ENCODE measurements around the gene DDHD1. TPM values are rescaled to one million over a fixed set of nuclear protein-coding genes. Genes with fewer than 3 reads are reported as not detected.

Gene DDHD1
- polyA plus RNA-seq, 1 donor (not counting 4 experiments of a cell fraction or from before 2014, with no cell fraction given) = 10.4 TPM

DNA sequence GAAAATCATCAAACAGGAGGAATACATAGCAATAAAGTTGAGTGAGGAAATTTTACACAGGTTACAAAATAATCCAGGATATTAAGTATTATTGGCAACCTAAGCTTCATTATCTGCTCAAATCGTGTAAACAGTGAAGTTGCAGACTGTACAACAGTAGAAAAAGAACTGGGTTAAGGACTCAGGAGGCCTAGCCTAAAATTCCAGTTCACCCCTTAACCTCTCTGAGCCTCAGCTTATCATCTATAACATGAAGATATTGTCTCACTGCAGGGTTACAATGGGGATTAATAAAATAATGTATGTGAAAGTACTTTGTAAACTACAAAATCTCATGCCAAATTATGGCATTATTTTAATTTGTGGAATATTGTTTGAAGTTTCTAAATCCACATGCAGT, 26.0 kb downstream of the DDHD1 start:
- no peak overlapping the region for H3K4me2 ChIP-seq (ENCODE audit: control insufficient read depth, extremely low read depth, insufficient read depth, low read depth, low read length)
- TF ChIP-seq, protein P1, sequence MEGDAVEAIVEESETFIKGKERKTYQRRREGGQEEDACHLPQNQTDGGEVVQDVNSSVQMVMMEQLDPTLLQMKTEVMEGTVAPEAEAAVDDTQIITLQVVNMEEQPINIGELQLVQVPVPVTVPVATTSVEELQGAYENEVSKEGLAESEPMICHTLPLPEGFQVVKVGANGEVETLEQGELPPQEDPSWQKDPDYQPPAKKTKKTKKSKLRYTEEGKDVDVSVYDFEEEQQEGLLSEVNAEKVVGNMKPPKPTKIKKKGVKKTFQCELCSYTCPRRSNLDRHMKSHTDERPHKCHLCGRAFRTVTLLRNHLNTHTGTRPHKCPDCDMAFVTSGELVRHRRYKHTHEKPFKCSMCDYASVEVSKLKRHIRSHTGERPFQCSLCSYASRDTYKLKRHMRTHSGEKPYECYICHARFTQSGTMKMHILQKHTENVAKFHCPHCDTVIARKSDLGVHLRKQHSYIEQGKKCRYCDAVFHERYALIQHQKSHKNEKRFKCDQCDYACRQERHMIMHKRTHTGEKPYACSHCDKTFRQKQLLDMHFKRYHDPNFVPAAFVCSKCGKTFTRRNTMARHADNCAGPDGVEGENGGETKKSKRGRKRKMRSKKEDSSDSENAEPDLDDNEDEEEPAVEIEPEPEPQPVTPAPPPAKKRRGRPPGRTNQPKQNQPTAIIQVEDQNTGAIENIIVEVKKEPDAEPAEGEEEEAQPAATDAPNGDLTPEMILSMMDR (optimal IDR thresholded peaks at IDR 0.05 in 1 of 3, IDR thresholded peaks at IDR 0.05 in 1 of 3, conservative IDR thresholded peaks at IDR 0.05 in 1 of 3; ENCODE audit: extremely low read depth in 1 of 3, insufficient read depth in 2 of 3, low read length in 3 of 3) = no peak
- TF ChIP-seq EZH2 (IDR thresholded peaks at IDR 0.05; ENCODE audit: low read length) = no peak
- dilution Hi-C loops (cut with MboI; ENCODE audit: extremely low pct_ligation_motif_present, low sequenced_read_pairs) = no loop called here

DNA sequence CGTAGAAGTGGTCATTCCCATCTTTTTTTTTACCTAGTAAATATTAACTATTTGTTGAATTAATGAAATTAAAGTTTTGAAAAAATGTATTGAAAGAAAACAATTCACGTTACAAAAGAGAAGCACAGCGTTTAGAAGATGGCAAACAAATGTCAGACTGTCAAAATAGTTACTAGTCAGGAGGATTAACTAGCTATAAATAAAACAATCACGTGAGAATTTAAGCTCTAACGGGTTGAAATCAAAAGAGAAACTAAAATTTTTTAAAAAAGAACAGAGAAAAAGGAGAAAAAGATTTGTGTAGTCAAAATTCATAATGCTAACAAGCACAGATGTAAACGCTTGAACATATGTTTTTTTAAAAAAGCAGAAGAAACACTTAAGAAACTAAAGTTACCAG, 26.4 kb downstream of the DDHD1 start:
- H3K9me1 ChIP-seq (ENCODE audit: control insufficient read depth, extremely low read depth, insufficient read depth, low read length) = no peaks in the 10 kb centered on the region
- H3K4me3 ChIP-seq (ENCODE audit: control insufficient read depth in 2 of 3, extremely low read depth in 1 of 3, insufficient read depth in 2 of 3, low read depth in 1 of 3, low read length in 3 of 3) = no peak overlapping the region
- no peak overlapping the region for H3K27ac ChIP-seq (ENCODE audit: control insufficient read depth, insufficient read depth, low read length)
- no peak for TF ChIP-seq EZH2 (IDR thresholded peaks at IDR 0.05; ENCODE audit: low read length)
- TF ChIP-seq, protein P1 (optimal IDR thresholded peaks at IDR 0.05 in 1 of 3, IDR thresholded peaks at IDR 0.05 in 1 of 3, conservative IDR thresholded peaks at IDR 0.05 in 1 of 3; ENCODE audit: extremely low read depth in 1 of 3, insufficient read depth in 2 of 3, low read length in 3 of 3) = no peak
- H3K9ac ChIP-seq (ENCODE audit: control insufficient read depth, extremely low read depth, insufficient read depth, low read length) = no peak overlapping the region
- FAIRE-seq = no peak
- H3K27me3 ChIP-seq (ENCODE audit: control insufficient read depth, extremely low read depth, insufficient read depth, low read length) = no peaks in the 10 kb centered on the region
- no peaks in the 10 kb centered on the region for H3K36me3 ChIP-seq (ENCODE audit: control insufficient read depth in 2 of 2, extremely low read depth in 1 of 2, insufficient read depth in 2 of 2, low read length in 2 of 2)
- H3K79me2 ChIP-seq (ENCODE audit: control insufficient read depth, insufficient read depth, low read length) = peaks cover 6% of the 10 kb centered on the region
- no peak for DNase-seq (ENCODE audit: low read depth, low spot score)
- no peaks in the 10 kb centered on the region for H3K4me1 ChIP-seq (ENCODE audit: control insufficient read depth, extremely low read depth, insufficient read depth, low read length)
- dilution Hi-C loops (cut with MboI; ENCODE audit: extremely low pct_ligation_motif_present, low sequenced_read_pairs) = no loop called here
- H3K9me3 ChIP-seq (ENCODE audit: control insufficient read depth, low read depth, low read length) = no peaks in the 10 kb centered on the region
- H3K4me2 ChIP-seq (ENCODE audit: control insufficient read depth, extremely low read depth, insufficient read depth, low read depth, low read length) = no peak overlapping the region
- H2AFZ ChIP-seq (ENCODE audit: control insufficient read depth, low read length) = no peak overlapping the region
- H4K20me1 ChIP-seq (ENCODE audit: control insufficient read depth, extremely low read depth, insufficient read depth, low read length) = no peaks in the 10 kb centered on the region

More for the DNA sequence above, 26.0 kb downstream of the DDHD1 start:
- DNase-seq (ENCODE audit: low read depth, low spot score) = no peak
- Histone ChIP-seq H4K20me1 (ENCODE audit: control insufficient read depth, extremely low read depth, insufficient read depth, low read length) (no peaks in the 10 kb centered on the region), H3K4me3 (ENCODE audit: control insufficient read depth in 2 of 3, extremely low read depth in 1 of 3, insufficient read depth in 2 of 3, low read depth in 1 of 3, low read length in 3 of 3) (no peak overlapping the region), H3K27ac (ENCODE audit: control insufficient read depth, insufficient read depth, low read length) (no peak overlapping the region), H3K4me1 (ENCODE audit: control insufficient read depth, extremely low read depth, insufficient read depth, low read length) (no peaks in the 10 kb centered on the region), H3K36me3 (ENCODE audit: control insufficient read depth in 2 of 2, extremely low read depth in 1 of 2, insufficient read depth in 2 of 2, low read length in 2 of 2) (no peaks in the 10 kb centered on the region), H2AFZ (ENCODE audit: control insufficient read depth, low read length) (no peak overlapping the region), H3K9me3 (ENCODE audit: control insufficient read depth, low read depth, low read length) (no peaks in the 10 kb centered on the region), H3K9ac (ENCODE audit: control insufficient read depth, extremely low read depth, insufficient read depth, low read length) (no peak overlapping the region), H3K79me2 (ENCODE audit: control insufficient read depth, insufficient read depth, low read length) (peaks cover 6% of the 10 kb centered on the region), H3K9me1 (ENCODE audit: control insufficient read depth, extremely low read depth, insufficient read depth, low read length) (no peaks in the 10 kb centered on the region), H3K27me3 (ENCODE audit: control insufficient read depth, extremely low read depth, insufficient read depth, low read length) (no peaks in the 10 kb centered on the region)
- FAIRE-seq = no peak
